Ureter (tissue), 1 donor: ENCODE measurements around the gene ICAM1. TPM values are rescaled to one million over a fixed set of nuclear protein-coding genes. Genes with fewer than 3 reads are reported as not detected.
"Not testable (repeated sequence)": the region's sequence is repeated elsewhere in the genome, so short reads cannot be mapped to it uniquely, and the experiment has no call there.

ENCODE experiments used
- DNase-seq: peaks from one replicate; pipeline ENCODE4 v3.0.0-alpha.2; 2020; ENCODE audit warnings: low spot score
- total RNA-seq: library from RNA; stranded (reverse); gene quantifications from one replicate; pipeline ENCODE4 v1.2.4, GENCODE V29; 2023
- donor health status: DM: yes; HTN: yes; CAD: no.

ICAM1 gene
- 20.4 TPM for total RNA-seq

GRCh38 chr19:10270616-10271394 is at the start of gene ICAM1:
Gene ICAM1 (plus strand): TSS chr19:10271120. CDS start chr19:10271160, 40 bp downstream.
- peak; percentile 90 for DNase-seq

GRCh38 chr19:10222201-10222890 is 48.6 kb upstream of the ICAM1 start:
- no peak for DNase-seq

- no peak for DNase-seq
Measured at GRCh38 chr19:10223488-10224213, 47.3 kb upstream of the ICAM1 start.

- DNase-seq: no peak
Measured at GRCh38 chr19:10224337-10224736, 46.6 kb upstream of the ICAM1 start.

- DNase-seq: no peak
Measured at GRCh38 chr19:10226021-10226375, 44.9 kb upstream of the ICAM1 start.

- DNase-seq: peak; percentile 73
Measured at GRCh38 chr19:10226376-10227025, 44.4 kb upstream of the ICAM1 start.

- DNase-seq: peak; percentile 60
Measured at GRCh38 chr19:10227026-10227971, 43.6 kb upstream of the ICAM1 start.

GRCh38 chr19:10228393-10228792 is 42.5 kb upstream of the ICAM1 start:
- DNase-seq: no peak

- no peak for DNase-seq
Measured at GRCh38 chr19:10228920-10229319, 42.0 kb upstream of the ICAM1 start.

GRCh38 chr19:10230173-10230860 is 40.6 kb upstream of the ICAM1 start:
- peak; percentile 66 for DNase-seq

GRCh38 chr19:10230861-10231611 is 39.9 kb upstream of the ICAM1 start, which contains the start of gene S1PR2:
Gene S1PR2 (minus strand): TSS chr19:10231331. CDS start chr19:10224905, 6,426 bp downstream.
- peak; percentile 80 for DNase-seq

GRCh38 chr19:10231612-10232228 is 39.2 kb upstream of the ICAM1 start:
- DNase-seq: no peak

- DNase-seq: no peak
Measured at GRCh38 chr19:10233946-10234345, 37.0 kb upstream of the ICAM1 start.

- no peak for DNase-seq
Measured at GRCh38 chr19:10235003-10235402, 35.9 kb upstream of the ICAM1 start.

- not testable (repeated sequence) for DNase-seq
Measured at GRCh38 chr19:10235409-10235808, 35.5 kb upstream of the ICAM1 start.

- DNase-seq: no peak
Measured at GRCh38 chr19:10237702-10238101, 33.2 kb upstream of the ICAM1 start.

GRCh38 chr19:10238172-10238783 is 32.6 kb upstream of the ICAM1 start:
- DNase-seq: no peak

GRCh38 chr19:10241826-10242449 is 29.0 kb upstream of the ICAM1 start:
- DNase-seq: not testable (repeated sequence)
